ENCODE measurements around the gene ACP3. TPM values are rescaled to one million over a fixed set of nuclear protein-coding genes. Genes with fewer than 3 reads are reported as not detected.

The ACP3 gene
- total RNA-seq, 1 donor from 2014 or later, result 0.46 TPM

DNA sequence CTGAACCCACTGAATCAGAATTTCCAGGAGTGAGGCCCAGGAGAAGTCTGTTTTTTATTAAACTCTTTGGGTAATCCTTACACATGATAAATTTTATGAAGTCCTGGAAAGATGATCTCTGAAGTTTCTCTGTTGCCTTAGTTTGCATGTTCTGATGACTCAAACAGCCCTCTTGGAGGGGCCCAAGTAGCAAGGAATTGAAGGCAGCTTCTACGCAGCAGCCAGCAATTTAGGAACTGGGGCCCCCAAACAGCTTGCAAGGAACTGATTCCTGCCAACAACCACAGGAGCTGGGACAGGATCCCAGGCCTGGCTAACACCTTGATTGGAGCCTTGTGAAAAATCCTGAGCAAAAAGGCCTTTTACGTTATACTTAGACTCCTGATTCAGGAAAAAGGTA, 5.4 kb upstream of the ACP3 start:
- no peak for DNase-seq (ENCODE audit: low read depth)
- TF ChIP-seq, protein P1, sequence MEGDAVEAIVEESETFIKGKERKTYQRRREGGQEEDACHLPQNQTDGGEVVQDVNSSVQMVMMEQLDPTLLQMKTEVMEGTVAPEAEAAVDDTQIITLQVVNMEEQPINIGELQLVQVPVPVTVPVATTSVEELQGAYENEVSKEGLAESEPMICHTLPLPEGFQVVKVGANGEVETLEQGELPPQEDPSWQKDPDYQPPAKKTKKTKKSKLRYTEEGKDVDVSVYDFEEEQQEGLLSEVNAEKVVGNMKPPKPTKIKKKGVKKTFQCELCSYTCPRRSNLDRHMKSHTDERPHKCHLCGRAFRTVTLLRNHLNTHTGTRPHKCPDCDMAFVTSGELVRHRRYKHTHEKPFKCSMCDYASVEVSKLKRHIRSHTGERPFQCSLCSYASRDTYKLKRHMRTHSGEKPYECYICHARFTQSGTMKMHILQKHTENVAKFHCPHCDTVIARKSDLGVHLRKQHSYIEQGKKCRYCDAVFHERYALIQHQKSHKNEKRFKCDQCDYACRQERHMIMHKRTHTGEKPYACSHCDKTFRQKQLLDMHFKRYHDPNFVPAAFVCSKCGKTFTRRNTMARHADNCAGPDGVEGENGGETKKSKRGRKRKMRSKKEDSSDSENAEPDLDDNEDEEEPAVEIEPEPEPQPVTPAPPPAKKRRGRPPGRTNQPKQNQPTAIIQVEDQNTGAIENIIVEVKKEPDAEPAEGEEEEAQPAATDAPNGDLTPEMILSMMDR (conservative IDR thresholded peaks at IDR 0.05; ENCODE audit: low read depth, low read length), result no peak
- no peak overlapping the region for H3K4me3 ChIP-seq (ENCODE audit: low read depth, low read length)

DNA sequence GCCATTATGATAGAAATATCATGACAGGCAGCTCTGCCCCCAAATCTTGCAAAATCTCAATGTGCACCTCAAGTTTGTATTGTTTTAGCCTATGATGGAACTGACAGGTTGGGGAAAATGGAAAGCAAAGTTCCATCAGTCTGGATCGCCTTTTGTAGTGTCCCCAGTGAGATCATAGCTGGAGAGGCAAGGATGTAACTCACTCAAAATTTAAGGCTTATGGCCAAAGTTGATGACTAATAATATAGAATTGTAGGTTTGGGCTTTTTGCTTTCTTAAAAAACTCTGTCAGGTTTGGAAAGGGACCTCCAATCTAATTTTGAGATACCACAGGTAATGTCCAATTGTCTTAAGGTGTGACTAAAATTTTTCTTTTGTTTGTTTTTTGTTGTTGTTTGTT, 1.4 kb upstream of the ACP3 start:
- TF ChIP-seq, protein P1 (conservative IDR thresholded peaks at IDR 0.05; ENCODE audit: low read depth, low read length), result no peak
- DNase-seq (ENCODE audit: low read depth), result no peak

DNA sequence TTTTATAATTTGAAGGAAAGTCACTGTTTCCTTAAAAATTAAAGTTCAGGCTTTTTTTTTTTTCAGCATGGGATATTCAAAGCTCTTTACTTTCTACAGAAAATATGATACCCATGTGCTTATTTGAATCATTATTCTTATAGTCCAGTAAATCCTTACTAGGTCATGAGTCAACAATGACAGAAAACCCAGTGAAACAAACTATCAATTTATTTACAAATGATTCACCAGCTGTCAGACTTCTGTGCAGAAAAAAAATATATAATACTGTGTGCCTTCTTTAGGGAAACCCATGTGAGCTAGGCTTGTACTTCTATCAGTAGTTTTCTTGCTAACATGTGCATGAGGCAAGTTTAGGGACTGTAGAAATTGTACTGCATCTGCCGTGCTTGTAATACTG, 1.2 kb downstream of the ACP3 start:
- H3K4me3 ChIP-seq (ENCODE audit: low read depth, low read length), result no peak overlapping the region
- no peak for DNase-seq (ENCODE audit: low read depth)
- TF ChIP-seq, protein P1 (conservative IDR thresholded peaks at IDR 0.05; ENCODE audit: low read depth, low read length), result no peak

More for the DNA sequence above, 1.4 kb upstream of the ACP3 start:
- H3K4me3 ChIP-seq (ENCODE audit: low read depth, low read length), result no peak overlapping the region

DNA sequence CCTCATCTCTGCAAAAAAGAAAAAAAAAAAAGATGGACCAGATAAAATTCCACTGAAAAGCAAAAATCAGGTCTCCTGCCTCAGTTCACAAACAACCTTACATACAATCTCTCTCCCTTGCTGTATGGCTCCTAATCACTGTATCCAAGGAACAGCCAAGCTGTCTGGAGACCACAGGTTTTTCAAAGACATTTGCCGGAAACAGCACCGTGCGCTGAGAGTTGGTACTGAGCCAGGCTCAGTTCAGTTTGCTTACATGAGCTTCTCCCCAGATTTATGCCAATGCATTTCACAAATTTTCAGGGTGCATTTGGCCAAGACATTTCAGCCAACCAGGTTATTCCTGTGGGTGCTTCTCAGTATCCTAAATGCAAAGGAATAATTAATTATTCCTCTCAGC, 4.1 kb downstream of the ACP3 start:
- TF ChIP-seq, protein P1 (conservative IDR thresholded peaks at IDR 0.05; ENCODE audit: low read depth, low read length), result no peak
- H3K4me3 ChIP-seq (ENCODE audit: low read depth, low read length), result no peak overlapping the region
- DNase-seq (ENCODE audit: low read depth), result no peak

DNA sequence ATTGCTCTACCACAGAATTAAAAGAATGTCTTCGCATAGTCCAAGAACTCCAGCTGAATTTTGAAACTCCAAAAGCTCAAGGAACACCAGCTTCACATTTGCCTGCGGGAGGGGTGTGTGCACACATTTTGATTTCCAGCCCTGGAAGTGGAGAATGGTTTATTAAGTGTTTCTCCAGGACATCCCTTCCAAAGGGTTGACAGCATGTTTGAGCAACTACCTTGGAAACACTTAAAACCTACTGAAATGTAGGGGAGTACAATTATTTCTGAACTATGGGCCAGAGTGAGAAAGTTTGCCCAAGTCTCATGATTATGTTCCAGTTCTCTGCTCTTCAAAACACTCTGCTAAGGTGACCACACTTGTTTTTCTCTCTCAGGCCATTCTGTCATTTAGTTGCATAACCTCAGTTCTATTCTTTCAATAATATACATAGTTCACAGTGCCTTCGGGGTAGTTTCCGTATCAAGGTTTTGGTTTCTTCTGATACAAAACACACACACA, 7.9 kb downstream of the ACP3 start:
- peak; percentile 56 for DNase-seq (ENCODE audit: low read depth)
- TF ChIP-seq, protein P1 (conservative IDR thresholded peaks at IDR 0.05; ENCODE audit: low read depth, low read length), result no peak

DNA sequence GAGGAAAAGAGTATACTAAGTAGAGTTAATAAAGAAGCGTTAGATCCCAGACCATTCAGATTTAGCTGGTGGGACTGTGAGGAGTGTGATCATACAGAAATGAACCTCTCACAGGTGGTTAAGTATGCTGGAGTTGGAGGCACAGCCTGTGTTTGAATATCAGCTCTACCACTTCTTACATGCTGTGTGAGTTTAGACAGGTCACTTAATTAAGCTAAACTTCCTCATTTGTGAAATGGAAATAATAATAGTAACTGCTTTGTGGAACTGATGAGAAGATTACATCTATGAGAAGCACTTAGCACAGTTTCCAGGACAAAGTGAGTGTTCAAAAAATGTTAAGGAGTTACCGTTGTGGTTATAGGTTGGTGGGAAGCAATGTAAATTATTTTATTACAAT, 8.4 kb downstream of the ACP3 start:
- no peak overlapping the region for H3K4me3 ChIP-seq (ENCODE audit: low read depth, low read length)
- TF ChIP-seq, protein P1 (conservative IDR thresholded peaks at IDR 0.05; ENCODE audit: low read depth, low read length), result no peak
- no peak for DNase-seq (ENCODE audit: low read depth)

More for the DNA sequence above, 7.9 kb downstream of the ACP3 start:
- H3K4me3 ChIP-seq (ENCODE audit: low read depth, low read length), result no peak overlapping the region

DNA sequence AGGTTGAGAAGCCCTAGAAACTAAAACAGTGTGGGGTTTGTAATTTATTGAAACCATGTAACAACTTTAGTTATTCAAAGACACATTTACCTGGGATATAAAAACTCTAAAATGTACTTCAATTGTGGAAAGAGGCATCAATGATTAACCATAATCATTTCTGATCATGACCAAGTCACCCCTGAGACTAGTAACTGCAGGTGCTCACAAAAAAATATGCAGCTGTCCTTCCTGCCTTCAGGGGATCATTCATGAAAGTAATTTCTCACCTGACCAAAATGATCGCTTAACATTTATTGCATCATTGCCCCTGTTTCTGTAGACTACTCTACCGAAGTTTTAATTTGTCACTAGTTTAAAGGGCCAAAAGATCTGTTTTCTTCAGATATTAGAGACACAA, 9.0 kb downstream of the ACP3 start:
- peak; percentile 16 for DNase-seq (ENCODE audit: low read depth)
- TF ChIP-seq, protein P1 (conservative IDR thresholded peaks at IDR 0.05; ENCODE audit: low read depth, low read length), result no peak
- H3K4me3 ChIP-seq (ENCODE audit: low read depth, low read length), result no peak overlapping the region
